ENCODE measurements around the gene NUMB.

- TF ChIP-seq CTCF (IDR thresholded peaks at IDR 0.05; ENCODE audit: low read depth, low read length) (no peak), EZH2phosphoT487 (IDR thresholded peaks at IDR 0.05; ENCODE audit: low read depth) (no peak)
These were observed 55.1 kb downstream of the NUMB start for GRCh38 chr14:73403181-73403752.

All from OCI-LY3 (cell line).